HG02885 (cell line): ENCODE results near the gene NT5C1A.

Experiments
- ATAC-seq: cut with Tn5 transposase; IDR thresholded peaks from one replicate; pipeline ENCODE4 v1.9.1; 2021; ENCODE audit warnings: mild to moderate bottlenecking; ENCODE audit not compliant: unreplicated experiment, poor library complexity

The NT5C1A gene

DNA sequence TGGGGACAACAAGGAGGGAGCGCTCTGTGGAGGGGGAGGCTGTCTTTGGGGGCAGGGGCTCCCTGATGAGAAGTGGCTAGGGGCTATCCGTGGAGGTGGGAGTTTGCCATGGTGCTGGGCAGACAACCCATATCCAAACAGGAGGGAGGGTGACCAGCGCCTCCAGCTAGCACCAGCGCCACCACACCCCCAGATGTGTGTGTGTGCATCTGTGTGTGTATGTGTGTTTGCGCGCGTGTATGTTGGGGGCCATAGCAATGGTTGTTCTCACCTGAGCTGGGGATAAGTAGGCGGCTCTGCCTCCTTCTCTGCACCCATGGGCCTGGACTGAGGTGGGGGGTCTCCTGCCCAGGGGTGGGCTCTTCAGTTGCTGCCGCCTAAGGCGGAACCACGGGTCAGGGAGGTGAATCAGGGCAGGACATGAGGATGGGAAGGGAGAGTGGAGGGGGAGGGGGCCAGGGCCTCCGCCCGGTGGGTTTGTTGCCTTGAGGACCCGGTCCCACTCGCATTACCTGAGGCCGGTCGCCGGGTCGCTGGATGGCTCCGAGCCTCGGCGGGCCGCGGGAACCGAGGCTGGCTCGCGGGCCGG is 19.0 kb upstream of the NT5C1A start:
- no peak for ATAC-seq

DNA sequence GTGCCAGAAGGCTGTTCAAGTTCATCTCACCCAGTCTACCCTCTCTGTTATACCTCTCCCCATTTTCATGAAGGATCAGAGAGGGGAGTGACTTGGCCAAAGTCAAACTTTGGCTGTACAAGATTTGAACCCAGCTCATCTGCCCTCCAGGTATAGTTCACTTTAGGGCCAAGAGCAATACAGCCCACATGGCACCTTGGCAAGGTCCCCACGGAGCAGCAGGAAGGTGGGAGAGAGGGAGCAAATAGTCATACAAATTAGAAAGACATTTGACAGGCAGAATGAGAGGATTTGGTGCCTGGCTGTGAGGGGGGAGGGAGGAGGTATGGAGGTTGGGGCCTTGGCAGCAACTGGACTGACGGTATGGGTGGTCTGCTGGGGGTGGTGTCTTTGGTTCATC is 18.3 kb upstream of the NT5C1A start:
- no peak for ATAC-seq

DNA sequence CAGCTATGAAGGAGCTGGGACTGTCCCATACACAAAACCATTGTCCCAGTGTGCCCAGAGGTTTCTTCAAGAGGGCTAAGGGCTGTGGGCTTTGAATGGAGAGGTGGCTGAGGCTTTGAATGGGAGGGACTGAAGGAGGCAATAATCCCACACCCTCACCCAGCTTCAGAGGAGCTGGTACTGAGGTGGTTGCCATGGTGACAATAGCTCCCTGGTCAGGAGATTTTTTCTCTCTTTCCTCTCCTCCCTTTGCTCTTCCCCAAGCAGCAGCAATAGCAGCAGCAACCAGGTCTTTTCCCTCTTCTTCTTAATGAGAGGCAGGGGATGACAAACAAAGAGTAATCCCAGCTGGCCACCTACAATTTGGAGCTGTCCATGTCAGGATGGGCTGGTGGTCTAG is 17.7 kb upstream of the NT5C1A start:
- ATAC-seq: no peak

DNA sequence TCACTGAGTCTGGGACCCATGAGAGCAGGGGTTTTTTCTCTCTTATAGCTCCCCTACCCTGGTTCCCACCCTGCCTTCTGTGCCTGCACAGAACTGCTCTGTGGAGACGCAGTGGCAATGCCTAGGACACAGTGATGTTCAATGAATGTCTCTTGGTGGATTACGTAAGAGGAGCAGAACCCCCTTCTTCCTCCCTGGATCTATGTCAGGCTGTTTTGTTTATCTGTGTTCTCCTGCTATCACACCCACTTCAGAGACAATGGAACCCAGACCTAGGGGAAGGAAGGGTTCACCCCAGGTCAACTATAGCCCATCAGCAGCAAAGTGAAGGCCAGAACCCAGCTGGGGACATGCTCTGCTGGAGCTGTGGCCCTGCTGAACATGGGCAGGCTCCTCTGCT is 17.3 kb upstream of the NT5C1A start:
- ATAC-seq: no peak

DNA sequence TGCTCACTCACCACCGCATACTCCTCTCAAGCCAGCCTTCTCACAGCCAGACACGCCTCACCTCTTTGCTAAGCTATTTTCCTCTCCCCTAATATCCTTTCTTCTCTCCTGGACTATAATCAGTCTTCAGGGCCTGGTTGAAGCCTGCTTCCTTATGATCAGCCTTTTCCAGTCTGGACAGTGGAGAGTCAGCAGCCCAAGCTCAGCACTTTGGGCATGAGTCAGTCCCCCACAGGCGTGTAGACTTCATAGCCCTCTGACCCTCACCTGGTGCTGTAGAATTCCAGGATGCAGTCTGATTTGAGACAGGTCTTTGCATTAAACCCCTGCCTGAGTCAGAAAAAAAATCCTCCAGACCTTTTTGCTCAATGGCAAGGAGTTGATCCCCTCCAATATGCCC is 16.8 kb upstream of the NT5C1A start:
- ATAC-seq: no peak

DNA sequence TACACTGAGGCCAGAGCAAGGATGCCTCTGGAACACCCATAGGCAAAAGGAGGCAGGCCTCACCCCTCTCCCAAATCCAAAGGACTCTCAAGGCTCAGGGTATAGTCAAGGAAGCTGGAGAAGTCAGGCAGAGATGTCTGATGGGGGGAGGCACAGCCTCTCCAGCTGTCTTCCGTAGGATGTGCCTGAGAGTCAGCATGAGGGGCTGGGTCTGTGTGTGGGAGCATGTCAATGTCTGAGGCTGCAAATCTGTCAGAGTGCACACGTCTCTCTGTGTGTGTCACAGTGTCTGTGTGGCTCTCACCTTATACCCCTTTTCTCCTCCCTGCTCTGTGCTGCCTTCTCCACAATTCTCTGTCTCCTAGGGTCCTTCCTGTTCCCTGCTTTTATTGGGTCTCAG is 15.3 kb upstream of the NT5C1A start:
- no peak for ATAC-seq

DNA sequence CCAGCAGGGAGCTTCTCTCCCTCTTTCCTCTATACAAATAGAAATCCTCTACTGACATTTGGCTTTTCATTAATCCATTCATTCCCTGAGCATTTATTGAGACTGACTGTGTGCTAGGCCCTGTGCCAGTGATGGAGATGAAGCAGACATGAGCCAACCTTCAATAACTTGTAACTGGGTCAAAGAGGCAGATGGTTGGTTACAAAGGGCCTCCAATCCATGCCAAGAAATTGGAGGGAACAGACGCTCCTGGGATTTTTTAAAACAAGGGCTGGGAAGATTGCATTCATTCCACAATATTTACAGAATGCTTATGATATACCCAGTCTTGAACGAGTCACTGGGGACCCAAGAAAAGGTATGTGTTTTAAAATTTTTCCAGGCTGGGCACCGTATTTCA is 13.2 kb upstream of the NT5C1A start:
- ATAC-seq: no peak

DNA sequence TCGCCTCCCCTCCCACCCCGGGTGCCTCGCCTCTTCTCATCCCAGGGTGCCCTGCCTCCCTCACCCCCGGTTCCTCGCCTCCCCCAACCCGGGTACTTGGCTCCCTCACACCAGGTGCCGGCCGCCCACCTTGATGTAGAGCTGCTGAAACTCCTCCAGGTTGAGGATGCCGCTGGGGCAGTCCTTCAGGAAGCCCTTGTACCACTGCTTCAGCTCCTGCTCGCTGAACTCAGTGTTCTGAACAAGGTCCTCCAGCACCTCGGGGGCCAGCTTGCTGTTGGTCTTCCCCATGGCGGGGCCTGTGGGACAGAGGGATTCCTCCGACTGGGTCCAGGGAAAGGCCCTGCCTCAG is 12.4 kb upstream of the NT5C1A start:
- no peak for ATAC-seq

DNA sequence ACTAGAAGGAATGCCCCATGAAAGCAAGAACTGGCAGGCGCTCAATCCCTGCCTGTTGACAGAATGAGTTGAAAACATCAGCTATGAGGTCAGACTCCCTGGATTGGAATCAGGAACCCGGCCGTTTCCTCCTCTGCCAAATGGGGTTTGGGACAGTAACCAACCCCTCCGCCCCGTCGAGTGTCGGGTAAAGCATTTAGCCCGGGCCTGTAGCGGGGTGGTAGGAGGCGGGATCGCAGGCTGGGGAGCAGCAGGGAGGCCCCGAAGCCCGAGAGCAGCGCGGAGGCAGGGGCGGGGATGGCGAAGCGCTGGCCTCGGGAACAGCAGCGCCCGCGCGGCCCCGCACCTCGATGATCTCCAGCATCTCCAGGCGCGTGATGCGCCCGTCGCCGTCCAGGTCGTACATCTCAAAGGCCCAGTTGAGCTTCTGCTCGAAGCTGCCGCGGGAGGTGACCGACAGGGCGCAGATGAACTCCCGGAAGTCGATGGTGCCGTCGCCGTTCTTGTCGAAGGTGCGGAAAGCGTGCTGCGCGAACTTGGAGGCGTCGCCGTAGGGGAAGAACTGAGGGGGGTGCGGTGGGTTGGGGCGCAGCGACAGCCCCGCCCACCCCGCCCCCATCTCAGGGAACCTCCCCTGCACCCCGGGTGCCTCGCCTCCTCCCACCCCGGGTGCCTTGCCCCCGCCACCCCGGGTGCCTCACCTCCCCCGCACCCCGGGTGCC is 11.8 kb upstream of the NT5C1A start:
- ATAC-seq: no peak

DNA sequence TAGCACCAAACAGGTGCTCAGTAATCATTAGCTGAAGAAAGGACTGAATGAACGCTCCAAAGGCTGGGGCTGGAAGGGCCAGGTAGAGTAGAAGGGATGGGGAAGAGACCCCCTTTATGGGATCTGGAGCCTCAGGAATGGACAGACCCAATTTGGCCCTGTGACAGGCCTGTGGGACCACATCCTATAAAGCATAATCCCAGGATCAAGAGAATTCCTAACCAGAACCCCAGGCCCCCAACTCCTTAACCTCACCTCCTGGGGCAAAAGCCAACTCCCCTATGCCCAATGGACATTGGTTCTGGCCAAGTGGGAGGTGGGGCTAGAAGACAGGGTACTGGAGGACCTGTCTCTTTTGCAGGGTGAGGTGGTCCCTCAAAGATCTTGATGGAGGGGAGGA is 10.1 kb upstream of the NT5C1A start:
- ATAC-seq: no peak

DNA sequence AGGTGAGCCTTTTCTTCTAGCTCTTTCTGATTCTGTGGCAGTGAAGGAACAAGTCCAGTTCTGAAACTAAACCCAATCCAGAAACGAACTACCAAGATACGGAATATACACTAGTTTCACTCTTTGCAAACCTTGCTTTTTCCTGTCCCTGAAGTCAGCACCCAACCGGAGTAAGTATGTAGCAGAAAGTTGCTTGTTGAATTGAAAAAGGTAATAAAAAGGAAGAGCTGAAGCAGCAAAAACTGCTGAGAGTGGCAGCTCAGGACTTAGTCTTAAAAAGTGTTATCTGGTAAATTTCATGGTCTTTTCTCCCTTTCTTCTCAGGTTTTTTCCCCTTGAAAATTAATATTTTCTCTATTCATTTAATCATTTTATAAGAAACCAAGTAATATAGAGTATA is 9.4 kb upstream of the NT5C1A start:
- ATAC-seq: no peak

DNA sequence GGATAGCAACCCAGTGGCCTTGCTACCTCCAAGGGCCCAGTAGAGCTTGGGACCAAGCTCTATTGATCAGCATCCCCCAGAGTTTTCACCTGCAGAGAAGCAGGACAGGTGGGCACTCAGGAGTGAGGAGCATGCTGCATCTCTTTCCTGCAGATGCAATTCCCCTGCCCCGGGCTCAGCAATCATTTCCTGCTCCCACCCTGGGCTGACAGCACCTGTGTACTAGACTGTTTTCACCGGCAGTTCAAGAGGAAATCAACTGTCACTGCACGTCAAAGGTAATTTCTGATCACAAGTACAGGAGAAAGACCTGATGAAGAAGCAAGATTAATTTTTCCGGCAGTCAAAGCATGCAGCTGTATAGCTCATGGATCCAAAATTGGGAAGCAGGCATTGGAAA is 8.8 kb upstream of the NT5C1A start:
- ATAC-seq: no peak

DNA sequence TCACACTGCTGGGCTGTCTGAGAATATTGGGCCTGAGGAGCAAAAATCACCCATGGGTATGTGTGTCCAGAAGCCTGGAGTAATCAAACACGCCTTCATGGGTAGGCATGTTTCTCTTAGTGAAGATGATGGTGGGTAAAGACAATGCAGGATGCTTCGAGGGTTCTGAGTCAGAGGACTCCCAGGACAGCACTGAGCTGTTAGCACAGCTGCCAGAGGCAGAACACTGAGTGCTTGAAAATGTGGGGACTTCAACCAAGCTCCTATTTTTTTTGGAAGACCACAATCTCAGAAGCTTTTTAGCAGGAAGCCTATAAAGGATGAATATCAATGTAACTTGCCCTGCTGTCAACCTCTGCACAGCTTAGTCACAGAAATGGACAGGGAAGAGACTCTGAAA is 7.9 kb upstream of the NT5C1A start:
- ATAC-seq: no peak

DNA sequence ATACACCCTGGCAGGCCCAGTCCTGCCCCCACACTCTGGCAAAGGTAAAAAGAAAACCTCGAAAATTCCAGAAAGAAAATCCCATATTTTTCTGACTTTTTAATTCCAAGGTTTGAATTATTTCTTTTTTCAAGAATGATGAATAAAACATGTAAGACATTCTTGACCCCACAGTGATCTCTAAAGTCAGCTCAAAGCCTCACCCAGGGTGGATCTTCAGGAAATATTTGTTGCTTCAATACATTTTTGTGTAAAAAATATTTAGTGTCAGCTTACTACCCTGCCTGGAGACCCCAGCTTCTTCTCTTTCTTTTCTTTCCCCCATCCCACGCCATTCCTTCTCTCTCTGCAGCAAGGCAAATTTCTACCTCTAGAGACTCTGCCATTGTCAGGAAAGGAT is 7.0 kb upstream of the NT5C1A start:
- ATAC-seq: no peak

DNA sequence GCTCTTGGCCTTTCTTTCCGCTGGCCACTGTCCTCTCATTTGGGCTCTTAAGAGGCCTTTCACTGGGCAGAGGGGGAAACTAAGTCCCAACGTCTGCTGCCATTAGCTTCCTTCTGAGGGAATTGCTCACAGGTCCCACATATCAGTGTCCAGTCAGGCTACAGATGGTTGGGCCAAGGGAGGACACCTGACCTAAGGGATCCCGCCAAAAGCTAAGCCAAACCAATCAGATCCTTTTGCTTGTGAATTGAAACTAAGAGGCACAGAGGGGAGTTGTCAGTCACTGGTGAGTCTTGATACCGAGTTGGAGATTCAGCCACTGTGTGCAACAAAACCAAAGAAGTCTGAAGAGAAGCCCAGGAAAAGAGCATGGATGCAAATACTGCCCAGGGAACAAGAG is 5.7 kb upstream of the NT5C1A start:
- no peak for ATAC-seq

DNA sequence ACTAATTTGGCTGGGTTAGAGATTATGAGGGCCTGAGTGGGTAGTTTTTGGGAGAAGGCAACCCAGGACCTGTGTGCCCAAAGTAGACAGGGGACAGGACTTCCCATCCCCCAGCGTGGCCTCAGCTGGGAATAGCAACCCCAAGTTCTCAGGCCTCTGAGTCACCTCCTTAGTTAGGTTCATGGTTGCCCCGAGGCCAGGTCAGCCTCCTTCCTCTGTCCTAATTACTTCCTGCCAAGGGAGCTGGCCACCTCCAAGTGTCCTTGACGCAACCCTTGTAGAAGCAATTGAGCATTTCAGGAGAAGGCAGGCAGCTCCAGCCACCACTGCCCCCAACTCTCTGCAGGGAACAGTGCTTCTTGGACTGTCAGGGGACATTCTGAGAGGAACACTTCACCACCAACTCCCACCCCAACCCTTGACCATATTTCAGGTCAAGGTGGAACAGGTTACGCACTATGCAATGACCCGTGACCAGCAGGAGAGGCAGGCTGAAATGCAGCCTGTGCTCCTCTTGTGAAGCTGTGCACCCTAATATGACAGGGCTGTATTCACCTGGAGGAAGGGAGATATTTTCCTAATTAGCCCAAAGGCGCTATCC is 5.1 kb upstream of the NT5C1A start:
- no peak for ATAC-seq

DNA sequence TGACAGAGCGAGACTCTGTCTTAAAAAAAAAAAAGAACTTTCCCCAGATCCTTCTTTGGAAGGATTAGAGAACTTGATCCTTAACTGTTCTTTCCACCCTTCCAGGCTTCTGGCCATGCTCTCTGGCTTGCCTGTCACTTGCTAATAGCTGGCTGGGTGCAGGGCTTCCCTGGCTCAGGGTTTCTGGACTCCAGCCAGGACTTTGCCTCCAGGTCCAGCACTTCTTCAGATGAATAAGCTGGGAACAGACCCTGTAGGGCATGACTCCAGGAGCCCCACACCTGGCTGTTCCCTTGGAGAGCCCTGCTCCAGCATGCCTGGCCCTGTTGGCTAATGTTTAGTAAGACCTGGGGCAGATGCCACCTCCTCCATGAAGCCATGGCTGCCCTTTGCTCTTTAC is 3.3 kb upstream of the NT5C1A start:
- ATAC-seq: no peak

DNA sequence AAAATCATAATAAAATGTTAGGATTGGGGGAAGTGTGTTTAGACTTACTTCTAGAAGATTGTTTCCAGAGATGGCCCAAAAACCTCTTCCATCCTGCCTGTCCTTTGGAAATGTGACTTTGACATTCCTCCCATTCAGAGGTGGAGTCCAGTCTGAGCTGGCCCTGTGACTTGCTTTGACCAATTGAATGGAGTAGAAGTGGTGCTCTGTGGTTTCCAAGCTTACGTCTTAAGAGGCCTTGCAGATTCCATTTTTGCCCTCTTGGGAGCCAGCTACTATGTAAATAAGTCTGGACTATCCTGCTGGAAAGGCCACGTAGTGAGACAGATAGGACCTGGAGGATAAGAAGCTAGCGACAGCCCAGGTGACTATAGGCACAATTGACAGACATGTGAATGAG is 1.3 kb upstream of the NT5C1A start:
- ATAC-seq: no peak

DNA sequence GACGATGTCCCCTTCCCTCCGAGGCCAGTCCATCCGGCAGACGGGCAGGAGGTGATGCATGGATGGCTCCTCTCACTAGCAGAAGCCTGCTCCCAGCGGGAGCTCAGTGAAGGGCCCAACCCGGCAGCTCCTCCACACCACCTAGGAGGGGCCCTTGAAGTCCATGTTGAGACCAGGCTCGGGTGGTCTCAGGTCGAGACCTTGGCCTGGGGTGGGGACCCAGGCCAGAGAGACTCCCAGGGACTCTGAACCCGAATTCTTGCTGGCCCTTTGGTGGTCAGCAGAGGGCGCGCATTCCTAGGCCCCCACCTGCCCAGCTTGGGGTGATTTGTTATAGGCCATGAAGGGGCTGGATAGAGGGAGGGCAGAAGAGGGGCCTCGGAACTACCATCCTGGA is 642 bp upstream of the NT5C1A start:
- no peak for ATAC-seq

DNA sequence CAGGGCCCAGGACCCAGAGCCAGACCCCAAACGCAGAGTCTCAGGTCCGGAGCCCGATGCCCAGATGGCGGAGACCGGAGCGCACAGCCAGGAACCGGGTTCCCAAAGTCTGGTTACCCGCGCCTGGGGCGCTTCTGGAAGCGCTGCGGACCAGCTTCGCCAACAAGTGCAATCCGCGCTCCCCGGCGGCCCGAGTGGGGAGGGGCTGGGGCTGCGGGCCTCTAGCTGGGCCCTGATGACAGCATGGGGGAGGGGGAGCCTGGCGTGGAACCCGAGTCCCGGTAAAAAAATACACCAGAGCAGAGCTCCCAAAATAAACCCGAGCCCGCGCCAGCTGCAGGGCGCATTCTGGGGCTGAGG is 494 bp downstream of the NT5C1A start:
- no peak for ATAC-seq

DNA sequence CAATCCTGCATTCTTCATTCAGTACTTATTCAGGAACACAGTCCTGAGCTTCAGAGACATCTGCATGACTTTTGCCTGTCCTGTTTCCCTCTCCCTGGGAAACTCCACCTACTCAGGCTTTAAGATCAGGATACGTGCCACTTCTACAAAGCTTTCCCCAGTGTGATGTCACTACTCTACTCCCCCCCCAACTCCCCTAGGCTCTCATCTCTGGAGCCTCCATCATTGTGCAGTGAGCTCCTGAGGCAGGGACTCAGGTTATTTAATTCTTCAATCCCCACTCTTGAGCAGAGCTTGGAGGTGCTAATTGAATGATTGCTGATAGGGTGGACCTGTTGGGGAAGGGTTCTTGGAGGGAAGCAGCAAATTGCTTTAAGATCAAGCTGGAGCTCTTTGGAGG is 1.2 kb downstream of the NT5C1A start:
- no peak for ATAC-seq

DNA sequence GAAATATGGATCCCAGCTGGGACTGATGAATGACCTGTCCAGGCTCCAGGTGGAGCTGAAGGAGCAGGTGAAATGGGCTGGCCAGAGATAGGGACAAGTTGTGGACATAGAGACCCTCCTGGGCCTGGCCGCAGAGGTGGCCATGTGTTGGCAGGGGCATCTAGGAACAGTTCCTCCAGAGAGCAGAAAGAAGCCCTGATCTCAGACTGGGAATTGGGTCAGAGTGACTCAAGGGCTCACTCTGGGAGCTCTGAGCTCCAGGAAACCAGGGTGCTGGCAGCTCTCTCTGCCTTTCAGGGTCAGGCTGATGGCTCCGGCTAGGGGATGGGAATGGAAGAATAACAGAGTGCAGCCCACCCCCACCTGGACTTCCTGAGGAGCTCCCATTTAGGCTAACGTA is 3.0 kb downstream of the NT5C1A start:
- no peak for ATAC-seq
